Right atrium auricular region (tissue), 2 donors: ENCODE results near the gene PRCC. TPM values are rescaled to one million over a fixed set of nuclear protein-coding genes. Genes with fewer than 3 reads are reported as not detected.

Source experiments
- DNase-seq: peaks from one replicate; pipeline ENCODE4 v3.0.0-alpha.2; 2019; ENCODE audit warnings: low spot score
- H3K27ac ChIP-seq, 2 donors: fragments of 200-600 bp; sonication (generic); 1 replicate in 1 of 2; 2 replicates in 1 of 2; pipeline ENCODE4 v1.5.1; 2016 to 2019
- H3K27me3 ChIP-seq, 2 donors: fragments of 200-600 bp; sonication (generic); one replicate each; pipeline versions ENCODE4 v1.5.1 to v1.6.0; 2017 to 2019
- H3K36me3 ChIP-seq: fragments of 200-600 bp; sonication (generic); one replicate; pipeline ENCODE4 v1.5.1; 2016
- H3K4me1 ChIP-seq, 2 donors: fragments of 200-600 bp; sonication (generic); one replicate each; pipeline versions ENCODE4 v1.5.1 to v1.6.0; 2017 to 2019
- H3K4me3 ChIP-seq, 2 donors: fragments of 200-600 bp; sonication (generic); 1 replicate in 1 of 2; 2 replicates in 1 of 2; pipeline ENCODE4 v1.5.1; 2017 to 2019; ENCODE audit warnings: mild to moderate bottlenecking in 1 of 2, moderate library complexity in 1 of 2
- H3K9me3 ChIP-seq, 2 donors: fragments of 200-600 bp; sonication (generic); one replicate each; pipeline ENCODE4 v1.5.1; 2019
- total RNA-seq, 2 donors: library from RNA; depleted of rRNA; stranded (reverse); fragments of >200 nt; gene quantifications; one replicate each; pipeline ENCODE4 v1.1.0, GENCODE V29; 2016
- TF ChIP-seq, protein P1 (sequence below), 2 donors: fragments of 200-600 bp; sonication (generic); IDR thresholded peaks; one replicate each; pipeline ENCODE4 v1.5.1; 2019; ENCODE audit warnings: antibody characterized with exemption in 2 of 2

Gene PRCC
- total RNA-seq, 2 donors from 2014 or later = 29.8 to 34.3 TPM

DNA sequence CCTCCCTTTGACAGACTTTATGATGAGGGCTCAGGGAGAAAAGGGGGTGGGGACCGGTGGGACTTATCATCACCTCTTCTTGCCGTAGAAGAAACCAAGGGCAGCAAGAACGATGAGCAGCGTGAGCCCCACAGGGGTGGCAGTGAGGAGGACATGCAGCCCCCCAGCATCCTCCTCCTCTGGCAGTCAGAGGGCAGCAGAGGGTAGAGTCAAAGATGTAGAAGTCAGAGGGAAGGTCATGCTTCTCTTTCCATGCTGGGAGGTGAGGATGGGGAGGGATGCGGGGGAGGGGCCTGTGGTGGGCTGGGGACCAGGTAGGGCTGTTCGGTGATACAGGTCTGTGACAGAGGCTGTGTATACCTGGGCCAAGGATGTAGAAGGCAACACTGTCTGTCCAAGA is 76.8 kb downstream of the PRCC start:
- Histone ChIP-seq H3K27ac (no peak overlapping the region), H3K36me3 (no peaks in the 10 kb centered on the region), H3K4me3 (no peak overlapping the region), H3K27me3 (peaks cover 0 to 10% of the 10 kb centered on the region in 2 donors), H3K9me3 (no peaks in the 10 kb centered on the region), H3K4me1 (peaks cover 0 to 18% of the 10 kb centered on the region in 2 donors)
- no peak for DNase-seq
- TF ChIP-seq, protein P1, sequence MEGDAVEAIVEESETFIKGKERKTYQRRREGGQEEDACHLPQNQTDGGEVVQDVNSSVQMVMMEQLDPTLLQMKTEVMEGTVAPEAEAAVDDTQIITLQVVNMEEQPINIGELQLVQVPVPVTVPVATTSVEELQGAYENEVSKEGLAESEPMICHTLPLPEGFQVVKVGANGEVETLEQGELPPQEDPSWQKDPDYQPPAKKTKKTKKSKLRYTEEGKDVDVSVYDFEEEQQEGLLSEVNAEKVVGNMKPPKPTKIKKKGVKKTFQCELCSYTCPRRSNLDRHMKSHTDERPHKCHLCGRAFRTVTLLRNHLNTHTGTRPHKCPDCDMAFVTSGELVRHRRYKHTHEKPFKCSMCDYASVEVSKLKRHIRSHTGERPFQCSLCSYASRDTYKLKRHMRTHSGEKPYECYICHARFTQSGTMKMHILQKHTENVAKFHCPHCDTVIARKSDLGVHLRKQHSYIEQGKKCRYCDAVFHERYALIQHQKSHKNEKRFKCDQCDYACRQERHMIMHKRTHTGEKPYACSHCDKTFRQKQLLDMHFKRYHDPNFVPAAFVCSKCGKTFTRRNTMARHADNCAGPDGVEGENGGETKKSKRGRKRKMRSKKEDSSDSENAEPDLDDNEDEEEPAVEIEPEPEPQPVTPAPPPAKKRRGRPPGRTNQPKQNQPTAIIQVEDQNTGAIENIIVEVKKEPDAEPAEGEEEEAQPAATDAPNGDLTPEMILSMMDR (IDR thresholded peaks at IDR 0.05) = no peak

DNA sequence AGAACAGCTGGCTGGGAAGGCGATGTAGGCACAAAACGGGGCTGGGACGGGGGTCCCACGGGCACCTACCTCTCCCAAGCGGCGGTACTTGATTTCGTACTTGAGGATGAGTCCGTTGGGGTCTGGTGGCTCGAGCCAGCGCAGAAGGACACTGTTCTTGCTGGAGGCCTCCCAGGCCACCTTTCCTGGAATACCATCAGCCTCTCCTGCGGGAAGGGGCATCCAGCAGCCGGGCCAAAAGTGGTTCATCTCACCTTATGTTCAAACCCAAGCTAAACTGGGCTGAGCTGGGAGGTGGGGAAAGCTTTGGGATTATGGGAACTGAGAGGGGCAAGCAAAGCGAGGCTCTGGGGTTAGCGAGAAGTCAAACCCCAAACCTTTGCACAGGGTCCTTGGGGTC is 77.3 kb downstream of the PRCC start:
- no peak for DNase-seq
- Histone ChIP-seq H3K4me3 (no peak overlapping the region), H3K9me3 (no peaks in the 10 kb centered on the region), H3K36me3 (no peaks in the 10 kb centered on the region), H3K27me3 (peaks cover 0 to 10% of the 10 kb centered on the region in 2 donors), H3K4me1 (peaks cover 0 to 17% of the 10 kb centered on the region in 2 donors), H3K27ac (no peak overlapping the region)
- TF ChIP-seq, protein P1 (IDR thresholded peaks at IDR 0.05) = no peak

DNA sequence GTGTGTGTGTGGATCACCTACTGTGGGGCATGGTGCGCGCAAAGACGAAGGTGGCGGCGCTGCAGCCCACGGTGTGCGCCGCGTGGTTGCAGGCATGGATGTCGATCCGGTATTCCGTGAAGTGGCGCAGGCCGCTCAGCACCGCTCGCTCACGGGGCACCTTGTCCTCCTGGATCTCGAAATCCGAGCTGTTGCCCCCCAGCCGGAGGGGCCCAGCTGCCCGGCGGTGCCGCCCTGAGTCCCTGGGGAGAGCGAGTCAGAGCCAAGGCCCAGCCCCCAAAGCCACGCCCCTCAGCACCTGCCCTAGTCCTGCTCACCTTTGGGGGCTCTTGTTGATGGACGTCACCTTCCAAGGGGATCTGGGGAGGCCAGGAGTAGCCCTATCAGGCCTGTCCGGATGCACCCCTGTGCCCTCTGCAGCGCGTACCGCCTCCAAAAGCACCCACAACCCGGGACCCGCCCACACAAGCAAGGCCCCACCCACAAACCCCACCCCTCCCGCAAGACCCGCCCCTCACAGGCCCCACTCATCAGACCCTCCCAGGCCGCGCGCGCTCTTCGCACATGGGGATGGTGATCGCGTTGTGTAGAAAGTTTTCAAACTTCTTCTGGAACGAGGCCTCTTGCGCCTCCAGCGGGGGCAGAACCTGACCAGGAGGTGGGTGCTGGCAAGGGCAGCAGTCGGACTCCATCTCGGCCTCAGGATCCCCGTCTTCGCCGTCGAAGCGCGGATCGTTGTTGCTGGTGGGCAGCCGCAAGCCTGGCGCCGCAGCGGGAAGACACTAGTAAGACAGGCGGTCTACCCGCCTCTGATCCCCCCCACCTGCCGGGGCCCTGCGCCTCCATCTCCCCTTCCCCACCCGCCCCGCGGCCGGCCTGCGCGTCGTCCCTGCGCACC is 78.0 kb downstream of the PRCC start:
- no peak for DNase-seq
- TF ChIP-seq, protein P1 (IDR thresholded peaks at IDR 0.05) = no peak
- H3K4me1 ChIP-seq = peaks cover 0 to 17% of the 10 kb centered on the region in 2 donors
- H3K36me3 ChIP-seq = no peaks in the 10 kb centered on the region
- no peak overlapping the region for H3K27ac ChIP-seq
- H3K27me3 ChIP-seq = peaks cover 0 to 9% of the 10 kb centered on the region in 2 donors
- H3K4me3 ChIP-seq = no peak overlapping the region
- H3K9me3 ChIP-seq = no peaks in the 10 kb centered on the region

DNA sequence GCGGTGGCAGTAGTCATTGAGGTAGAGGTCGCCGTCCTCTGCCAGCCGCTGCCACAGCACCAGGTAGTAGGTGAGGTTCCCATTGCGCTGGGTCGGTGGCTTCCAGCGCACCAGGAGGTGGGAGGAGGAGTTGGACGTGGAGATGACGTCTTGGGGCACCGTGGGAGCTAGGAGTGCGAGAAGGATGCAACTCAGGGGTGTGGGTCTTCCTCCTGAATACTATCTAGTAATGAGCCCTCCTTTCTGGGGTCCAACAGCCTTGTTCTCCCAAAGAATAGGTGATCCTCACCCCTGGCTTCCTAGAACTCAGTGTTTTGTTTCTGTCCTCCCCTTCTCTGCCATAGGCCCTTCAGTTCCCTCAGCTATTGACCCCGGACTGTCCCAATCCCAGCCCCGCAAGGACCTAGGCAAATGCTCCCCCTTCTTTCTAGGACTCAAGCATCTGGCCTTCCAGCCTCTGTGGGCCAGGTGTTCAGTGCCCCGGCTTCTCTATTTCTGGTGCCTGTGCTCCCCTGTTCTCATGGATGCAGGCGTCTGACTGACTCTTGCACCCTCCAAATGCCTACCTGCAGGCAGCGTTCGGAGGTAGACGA is 78.7 kb downstream of the PRCC start:
- Histone ChIP-seq H3K9me3 (no peaks in the 10 kb centered on the region), H3K4me3 (no peak overlapping the region), H3K36me3 (no peaks in the 10 kb centered on the region), H3K4me1 (peaks cover 0 to 17% of the 10 kb centered on the region in 2 donors), H3K27me3 (peaks cover 0 to 5% of the 10 kb centered on the region in 2 donors), H3K27ac (no peak overlapping the region)
- TF ChIP-seq, protein P1 (IDR thresholded peaks at IDR 0.05) = no peak
- no peak for DNase-seq

DNA sequence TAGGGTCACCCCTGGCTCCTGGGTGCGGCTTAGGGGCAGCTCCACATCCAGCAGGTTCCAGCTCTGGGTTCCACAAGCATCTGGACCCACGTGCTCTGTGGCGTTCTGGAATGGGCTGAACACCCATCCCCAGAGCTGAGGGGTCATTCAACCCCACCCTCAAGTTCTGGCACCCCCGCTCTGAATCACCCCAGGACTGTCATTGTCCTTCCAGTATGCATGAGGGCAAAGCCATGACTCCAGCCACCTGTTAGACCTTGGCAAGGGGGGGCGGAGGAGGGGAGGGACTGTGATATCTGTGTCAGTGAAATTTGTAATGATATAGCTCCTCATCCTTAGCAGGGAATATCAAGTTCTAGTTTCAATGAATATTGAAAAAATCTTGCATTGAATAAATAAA is 79.3 kb downstream of the PRCC start:
- H3K4me1 ChIP-seq = peaks cover 0 to 18% of the 10 kb centered on the region in 2 donors
- peaks cover 0 to 5% of the 10 kb centered on the region in 2 donors for H3K27me3 ChIP-seq
- H3K4me3 ChIP-seq = no peak overlapping the region
- TF ChIP-seq, protein P1 (IDR thresholded peaks at IDR 0.05) = no peak
- H3K9me3 ChIP-seq = no peaks in the 10 kb centered on the region
- no peak for DNase-seq
- no peak overlapping the region for H3K27ac ChIP-seq
- no peaks in the 10 kb centered on the region for H3K36me3 ChIP-seq
